ENCODE results near the gene HTR3A.

DNA sequence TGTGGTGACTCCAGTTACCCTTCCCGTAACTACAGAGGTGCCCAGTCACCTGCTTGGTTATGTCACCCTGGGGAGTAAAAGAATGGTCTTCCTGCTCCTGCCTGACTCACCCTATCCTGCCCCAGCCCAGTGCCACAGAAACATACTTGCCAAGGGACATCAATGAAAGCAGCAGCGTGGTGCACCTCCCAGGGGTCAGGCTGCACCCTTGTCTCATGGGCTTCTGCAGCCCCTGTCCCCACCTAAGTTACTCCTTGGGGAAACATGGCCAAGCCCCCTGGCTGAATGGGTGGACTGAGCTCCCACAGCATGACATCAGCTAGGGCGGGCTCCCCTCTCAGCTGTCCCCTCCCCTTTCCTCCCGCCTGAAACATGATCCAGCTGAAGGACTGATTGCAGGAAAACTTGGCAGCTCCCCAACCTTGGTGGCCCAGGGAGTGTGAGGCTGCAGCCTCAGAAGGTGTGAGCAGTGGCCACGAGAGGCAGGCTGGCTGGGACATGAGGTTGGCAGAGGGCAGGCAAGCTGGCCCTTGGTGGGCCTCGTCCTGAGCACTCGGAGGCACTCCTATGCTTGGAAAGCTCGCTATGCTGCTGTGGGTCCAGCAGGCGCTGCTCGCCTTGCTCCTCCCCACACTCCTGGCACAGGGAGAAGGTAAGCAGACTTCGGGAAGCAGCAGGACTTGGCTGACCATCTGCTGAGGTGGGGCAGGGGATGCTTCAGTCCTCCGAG is at the start of gene HTR3A:
- TF ChIP-seq, protein P1, sequence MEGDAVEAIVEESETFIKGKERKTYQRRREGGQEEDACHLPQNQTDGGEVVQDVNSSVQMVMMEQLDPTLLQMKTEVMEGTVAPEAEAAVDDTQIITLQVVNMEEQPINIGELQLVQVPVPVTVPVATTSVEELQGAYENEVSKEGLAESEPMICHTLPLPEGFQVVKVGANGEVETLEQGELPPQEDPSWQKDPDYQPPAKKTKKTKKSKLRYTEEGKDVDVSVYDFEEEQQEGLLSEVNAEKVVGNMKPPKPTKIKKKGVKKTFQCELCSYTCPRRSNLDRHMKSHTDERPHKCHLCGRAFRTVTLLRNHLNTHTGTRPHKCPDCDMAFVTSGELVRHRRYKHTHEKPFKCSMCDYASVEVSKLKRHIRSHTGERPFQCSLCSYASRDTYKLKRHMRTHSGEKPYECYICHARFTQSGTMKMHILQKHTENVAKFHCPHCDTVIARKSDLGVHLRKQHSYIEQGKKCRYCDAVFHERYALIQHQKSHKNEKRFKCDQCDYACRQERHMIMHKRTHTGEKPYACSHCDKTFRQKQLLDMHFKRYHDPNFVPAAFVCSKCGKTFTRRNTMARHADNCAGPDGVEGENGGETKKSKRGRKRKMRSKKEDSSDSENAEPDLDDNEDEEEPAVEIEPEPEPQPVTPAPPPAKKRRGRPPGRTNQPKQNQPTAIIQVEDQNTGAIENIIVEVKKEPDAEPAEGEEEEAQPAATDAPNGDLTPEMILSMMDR (IDR thresholded peaks at IDR 0.05), result no peak
- TF ChIP-seq POLR2A (IDR thresholded peaks at IDR 0.05) (no peak), POLR2AphosphoS5 (IDR thresholded peaks at IDR 0.05) (no peak), EP300 (IDR thresholded peaks at IDR 0.05) (no peak)
